Stimulated activated CD4-positive, alpha-beta T cell treated with anti-CD3 and anti-CD28 coated beads, Interleukin-2, amount 100 ng/mL, for 48 hours (primary cell): Measurements from ENCODE around the gene CCNDBP1.
"Not testable (repeated sequence)": the region's sequence is repeated elsewhere in the genome, so short reads cannot be mapped to it uniquely, and the experiment has no call there.

Experiments used
- DNase-seq, 2 donors: peaks; one replicate each; pipeline ENCODE4 v3.0.0-alpha.2; 2020

Gene CCNDBP1

GRCh38 chr15:43218908-43219706, 33.9 kb downstream of the CCNDBP1 start:
- no peak for DNase-seq

DNA sequence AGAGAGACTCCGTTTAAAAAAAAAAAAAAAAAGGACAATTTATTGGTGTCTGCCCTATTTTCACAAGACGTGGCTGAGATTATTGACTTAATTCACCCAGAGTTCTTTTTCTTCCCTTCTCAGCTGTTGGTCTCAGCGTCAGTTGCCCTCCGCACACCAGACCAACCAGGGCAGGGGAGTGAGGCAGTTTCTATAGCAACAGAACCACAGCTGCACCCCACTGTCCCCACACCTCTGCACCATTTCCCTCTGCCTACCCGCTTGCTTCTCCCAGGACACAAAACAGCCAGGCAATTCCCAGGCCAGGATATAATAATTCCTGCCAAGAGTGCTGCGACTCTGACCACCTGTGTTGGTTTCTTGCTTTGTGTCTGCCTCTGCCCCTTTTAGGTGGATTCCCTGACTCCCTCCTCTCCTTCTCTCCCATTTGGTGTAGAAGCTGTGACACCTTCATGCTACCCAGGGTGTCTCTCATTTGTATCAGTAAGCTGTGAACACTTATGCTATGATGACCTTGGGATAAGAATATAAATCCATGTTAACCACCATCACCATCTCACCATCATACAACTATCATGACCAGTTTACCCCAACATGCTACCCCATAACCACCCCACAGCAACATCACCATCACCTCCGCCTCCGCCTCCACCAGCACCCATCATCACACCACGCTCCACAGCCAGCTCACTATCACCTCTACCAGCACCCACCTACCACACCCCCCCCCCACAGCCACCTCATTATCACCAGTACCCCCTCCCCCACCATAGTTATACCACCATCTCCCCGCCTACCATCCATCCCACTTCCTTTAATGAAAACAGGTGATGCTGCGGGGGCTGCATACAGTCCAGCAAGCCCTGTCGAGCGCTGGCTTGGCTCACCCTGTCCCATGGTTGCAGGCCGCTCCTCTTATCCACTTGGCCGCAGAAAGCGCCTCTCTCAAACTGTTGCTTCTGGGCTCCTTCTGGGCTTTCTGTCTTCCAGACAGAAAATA, 35.0 kb downstream of the CCNDBP1 start:
- DNase-seq, result no peak

GRCh38 chr15:43220991-43221403, 35.8 kb downstream of the CCNDBP1 start, which contains the start of gene EPB42:
Gene EPB42 (minus strand): TSS chr15:43221018. CDS start chr15:43220825, 193 bp downstream.
- DNase-seq, result no peak

DNA sequence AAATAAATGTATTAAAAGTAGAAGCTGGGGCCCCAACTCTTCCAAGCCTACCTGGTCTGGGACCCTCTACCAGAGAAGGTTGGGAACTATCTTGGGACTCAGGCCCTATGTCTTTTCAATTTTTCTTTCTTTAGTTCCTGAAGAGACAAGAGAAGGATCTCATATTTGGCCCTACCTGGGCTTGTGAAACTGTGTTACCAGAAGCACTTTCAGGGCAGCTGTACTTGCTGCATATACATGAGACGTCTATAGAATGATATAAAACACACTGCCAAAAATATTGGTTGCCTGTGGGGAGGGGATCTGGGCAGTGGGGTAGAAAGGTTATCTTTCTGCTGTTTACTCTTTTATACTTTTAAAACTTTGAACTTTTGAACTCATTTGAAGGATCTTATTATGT, 36.2 kb downstream of the CCNDBP1 start:
- no peak for DNase-seq

DNA sequence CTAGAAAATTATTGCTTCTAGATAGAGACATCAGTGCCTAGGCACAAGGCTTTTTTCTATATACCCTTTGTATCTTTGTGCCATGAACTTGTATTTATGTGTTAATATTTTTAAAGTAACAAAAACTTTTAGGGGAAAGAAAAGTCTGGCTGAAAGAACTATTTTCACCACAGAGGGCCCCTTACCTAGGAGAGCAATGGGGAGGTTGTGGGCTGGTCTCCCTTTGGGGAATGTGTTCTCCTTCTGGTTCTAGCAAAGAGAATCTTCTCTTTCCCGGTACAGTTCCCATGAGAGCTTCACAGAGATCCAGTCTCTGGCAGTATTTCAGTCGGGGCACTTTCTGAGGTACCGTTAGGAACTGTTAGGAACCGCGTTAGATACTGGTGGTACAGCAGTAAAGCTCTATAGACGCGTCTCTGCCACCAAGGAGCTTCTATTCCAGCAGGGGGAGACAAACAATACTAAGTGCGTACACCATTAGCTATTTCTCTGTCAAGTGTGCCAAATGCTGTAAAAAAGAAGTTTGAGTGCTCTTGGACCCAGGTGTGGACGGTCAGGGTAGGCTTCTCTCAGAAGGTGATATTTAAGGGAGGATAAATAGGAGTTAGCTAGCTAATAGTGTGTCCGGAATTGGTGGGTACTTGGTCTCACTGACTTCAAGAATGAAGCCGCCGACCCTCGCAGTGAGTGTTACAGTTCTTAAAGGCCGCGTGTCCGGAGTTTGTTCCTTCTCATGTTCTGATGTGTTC, 40.2 kb downstream of the CCNDBP1 start:
- DNase-seq, result peak in 1 of 2 donors; percentile 30

DNA sequence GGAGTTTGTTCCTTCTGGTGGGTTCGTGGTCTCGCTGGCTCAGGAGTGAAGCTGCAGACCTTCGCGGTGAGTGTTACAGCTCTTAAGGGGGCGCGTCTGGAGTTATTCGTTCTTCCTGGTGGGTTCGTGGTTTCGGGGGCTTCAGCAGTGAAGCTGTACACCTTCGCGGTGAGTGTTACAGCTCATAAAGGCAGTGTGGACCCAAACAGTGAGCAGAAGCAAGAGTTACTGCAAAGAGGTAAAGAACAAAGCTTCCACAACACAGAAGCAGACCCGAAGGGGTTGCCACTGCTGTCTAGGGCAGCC, 40.7 kb downstream of the CCNDBP1 start:
- DNase-seq, result not testable (repeated sequence)

DNA sequence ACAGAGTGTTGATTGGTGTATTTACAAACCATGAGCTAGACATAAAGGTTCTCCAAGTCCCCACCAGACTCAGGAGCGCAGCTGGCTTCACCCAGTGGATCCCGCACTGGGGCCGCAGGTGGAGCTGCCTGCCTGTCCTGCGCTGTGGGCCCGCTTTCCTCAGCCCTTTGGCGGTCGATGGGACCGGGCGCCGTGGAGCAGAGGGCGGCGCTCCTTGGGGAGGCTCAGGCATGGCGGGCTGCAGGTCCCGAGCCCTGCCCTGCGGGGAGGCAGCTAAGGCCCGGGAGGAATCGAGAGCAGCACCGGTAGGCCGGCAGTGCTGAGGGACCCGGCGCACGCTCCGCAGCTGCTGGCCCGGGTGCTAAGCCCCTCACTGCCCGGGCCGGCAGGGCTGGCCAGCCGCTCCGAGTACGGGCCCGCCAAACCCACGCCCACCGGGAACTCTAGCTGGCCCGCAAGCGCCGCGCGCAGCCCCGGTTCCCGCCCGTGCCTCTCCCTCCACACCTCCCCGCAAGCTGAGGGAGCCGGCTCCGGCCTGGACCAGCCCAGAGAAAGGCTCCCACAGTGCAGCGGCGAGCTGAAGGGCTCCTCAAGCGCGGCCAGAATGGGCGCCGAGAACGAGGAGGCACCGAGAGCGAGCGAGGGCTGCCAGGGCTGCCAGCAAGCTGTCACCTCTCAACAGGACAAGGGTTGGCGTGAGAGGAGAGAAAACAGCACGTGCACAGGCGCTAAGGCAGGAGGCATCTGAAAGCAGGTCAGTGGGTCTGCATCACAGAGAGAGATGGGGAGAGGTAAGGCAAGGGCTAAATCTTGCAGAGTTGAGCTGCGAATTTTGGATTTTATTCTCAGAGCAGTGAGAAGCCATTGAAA, 41.5 kb downstream of the CCNDBP1 start:
- no peak for DNase-seq

GRCh38 chr15:43229977-43230376, 44.8 kb downstream of the CCNDBP1 start:
- DNase-seq, result no peak

DNA sequence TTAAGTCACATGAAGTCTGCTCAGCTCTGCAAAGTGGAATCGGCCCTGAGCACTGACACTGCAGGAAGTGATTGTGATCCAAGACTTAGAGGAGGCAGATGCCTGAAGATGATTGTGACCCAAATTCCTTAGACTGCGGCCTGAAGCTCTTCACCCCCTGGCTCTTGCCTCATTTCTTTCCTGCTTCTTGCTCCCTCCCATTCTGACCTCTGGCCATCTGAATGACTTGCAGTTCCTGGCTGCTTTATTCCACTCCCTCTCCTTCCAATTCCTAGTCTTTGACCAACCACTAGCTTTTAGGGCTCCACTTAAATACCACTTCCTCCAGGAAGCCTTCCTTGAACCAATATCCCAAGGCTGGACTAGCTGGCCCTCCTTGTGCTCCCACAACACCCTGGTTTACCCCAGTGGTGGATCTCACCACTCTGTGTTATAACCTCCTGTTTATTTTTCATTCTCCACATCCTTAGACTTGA, 45.5 kb downstream of the CCNDBP1 start:
- no peak for DNase-seq

DNA sequence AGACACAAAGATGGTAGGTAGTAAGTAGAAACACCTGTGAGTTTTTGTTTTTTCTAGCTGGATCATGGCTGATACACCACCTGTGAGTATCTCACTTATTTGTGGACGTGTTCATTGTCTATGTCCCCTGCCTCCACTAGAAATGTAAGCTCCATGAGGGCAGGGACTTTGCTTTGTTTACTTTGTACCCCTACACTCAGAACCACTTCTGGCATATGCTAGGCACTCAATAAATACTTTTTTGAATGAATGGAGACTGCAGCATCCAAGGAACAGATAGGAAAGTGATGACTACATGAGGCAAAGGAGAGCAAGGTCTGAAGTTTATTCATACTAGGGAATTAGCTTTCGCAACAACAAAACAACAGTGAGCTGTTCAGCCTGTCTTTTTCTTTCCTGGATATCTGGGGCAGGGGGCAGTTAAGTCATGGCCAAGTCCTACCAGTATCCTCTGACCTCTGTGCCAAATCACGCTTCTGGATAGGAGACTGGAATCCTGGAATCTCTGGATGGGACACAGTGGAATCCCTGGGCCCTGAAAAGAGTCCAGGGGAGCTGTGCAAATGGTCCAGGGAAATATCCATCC, 47.2 kb downstream of the CCNDBP1 start:
- DNase-seq, result no peak

DNA sequence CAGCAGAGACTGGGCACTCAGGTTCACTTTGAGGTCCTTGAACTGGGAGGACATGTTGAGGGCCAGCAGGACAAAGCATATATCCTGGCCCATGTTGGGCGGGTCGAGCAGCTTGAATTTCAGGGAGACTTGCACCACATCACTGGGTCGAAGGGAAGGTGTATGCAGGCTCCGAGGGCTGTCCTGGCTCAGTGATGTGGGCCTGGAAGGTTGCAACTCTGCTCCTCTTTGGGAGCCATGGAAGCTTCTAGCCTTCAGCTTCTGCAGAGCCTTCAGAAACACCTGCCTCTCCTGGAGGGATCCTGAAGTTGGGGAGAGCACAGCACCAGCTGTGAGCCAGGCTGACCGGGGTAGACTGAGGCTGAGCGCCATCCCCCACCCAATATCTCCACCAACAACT, 50.3 kb downstream of the CCNDBP1 start:
- DNase-seq, result no peak

DNA sequence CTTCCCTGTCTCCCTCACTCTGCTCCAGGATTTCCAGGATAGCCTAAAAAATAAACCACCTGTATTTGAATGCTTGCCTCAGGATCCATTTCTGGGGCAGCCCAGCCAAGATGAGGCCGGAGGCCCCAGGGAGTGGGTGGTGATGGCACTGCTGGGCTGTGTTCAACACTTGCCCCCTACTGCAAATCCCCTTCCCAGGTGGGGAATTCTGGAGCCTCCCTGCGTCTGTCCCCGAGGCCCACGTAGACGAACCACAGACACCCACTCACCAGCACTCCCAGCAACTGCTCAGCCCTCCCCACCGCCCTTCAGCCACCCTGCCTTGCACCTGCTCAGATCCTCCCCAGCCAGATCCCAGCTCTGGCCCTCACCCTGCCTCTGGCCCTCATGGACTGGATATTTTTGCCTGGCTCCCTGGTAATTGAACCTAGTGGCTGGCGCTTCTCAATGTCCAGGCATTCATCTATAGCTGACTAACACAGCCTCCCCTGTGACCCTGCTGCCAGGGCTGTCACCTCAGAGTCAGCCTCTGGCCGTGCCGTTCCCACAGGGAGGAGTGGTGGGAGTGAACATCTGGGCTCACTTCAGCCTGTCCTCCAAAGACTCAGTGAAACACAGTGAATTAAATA, 52.8 kb downstream of the CCNDBP1 start:
- no peak for DNase-seq

- DNase-seq, result no peak
These were observed 53.5 kb downstream of the CCNDBP1 start for GRCh38 chr15:43238671-43239131.

DNA sequence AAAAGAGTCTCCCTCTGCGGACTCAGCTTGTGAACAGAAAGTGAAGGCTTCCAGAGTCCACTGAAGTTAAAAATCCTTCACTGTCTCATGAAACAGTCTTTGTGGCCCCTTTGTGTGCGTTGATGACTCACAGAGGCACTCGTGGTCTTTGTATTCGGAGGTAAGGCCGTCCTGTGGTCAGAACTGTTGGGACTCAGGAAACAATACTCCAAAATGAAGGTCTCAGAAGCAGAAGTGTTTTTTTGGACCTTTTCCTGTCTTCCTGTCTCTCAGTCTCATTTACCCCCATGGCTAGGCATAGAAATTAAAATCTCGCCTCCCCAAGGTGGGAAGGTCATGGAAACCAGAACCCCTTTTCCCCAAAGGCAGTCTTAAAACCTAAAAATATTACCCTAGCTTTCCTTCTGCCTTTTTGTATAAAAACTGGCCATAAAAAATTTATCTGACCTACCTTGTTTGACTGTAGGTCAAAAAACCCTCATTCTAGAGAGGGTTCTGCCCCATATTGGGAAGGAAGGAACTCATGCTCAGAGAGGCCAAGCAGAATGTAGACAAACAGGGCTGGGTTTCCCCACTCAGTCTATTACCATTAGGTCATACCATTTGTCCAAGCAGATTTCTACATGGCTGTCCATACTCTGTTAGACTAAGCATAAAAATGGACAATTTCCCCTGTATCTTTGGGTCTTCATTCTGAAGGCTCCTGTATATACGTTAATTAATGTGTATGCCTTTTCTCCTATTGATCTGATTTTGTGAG, 54.7 kb downstream of the CCNDBP1 start:
- no peak for DNase-seq

DNA sequence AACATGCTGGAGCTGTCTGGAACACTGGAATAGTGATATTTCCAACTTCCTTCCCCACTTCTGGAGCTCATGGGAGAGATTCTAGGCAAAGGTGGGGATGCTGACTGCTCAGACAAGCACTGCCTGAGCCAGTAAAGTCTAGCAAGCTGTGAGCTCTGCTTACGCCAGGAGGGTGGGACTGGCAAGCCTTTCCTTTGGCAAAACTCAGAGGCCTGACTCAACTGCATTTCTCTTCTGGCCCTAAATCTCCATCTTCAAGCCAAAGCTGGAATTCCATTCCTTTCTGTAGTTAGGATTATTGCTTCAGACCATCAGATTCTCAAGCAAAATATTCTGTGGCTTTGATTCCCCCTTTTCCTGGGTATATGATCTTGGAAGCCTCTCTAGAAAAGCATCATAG, 55.9 kb downstream of the CCNDBP1 start:
- DNase-seq, result no peak

- no peak for DNase-seq
These were observed 57.4 kb downstream of the CCNDBP1 start for GRCh38 chr15:43242616-43243015.

DNA sequence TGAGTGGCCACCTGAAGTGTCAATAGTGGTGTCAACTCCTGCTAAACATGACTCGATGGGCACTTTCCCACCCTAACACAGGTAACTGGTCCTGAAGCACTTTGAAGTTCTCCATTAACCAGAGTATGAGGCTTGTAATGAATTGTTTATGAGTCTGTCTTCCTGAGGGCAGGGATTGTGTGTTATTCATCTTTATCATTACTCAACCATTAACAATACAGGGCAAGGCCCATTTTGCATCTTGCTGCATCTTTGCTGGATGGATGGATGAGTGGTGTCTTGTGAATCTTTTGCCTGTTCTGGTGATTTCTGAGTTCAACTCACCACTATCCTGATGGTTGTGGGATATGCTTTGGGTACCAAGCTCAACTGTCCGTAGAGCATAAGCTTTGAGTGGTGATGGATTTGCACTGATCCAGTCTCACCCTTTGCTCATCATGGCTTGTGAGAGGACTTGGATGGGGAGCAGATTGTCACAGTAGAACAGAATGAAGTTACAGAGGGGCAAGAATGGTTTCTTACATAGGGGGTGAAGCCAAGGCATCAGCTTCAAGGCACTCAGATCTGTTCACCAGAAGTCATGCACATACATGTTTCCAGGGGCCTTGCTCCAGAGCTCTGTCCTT, 57.9 kb downstream of the CCNDBP1 start:
- no peak for DNase-seq

- no peak for DNase-seq
These were observed 58.9 kb downstream of the CCNDBP1 start for GRCh38 chr15:43244092-43244491.

DNA sequence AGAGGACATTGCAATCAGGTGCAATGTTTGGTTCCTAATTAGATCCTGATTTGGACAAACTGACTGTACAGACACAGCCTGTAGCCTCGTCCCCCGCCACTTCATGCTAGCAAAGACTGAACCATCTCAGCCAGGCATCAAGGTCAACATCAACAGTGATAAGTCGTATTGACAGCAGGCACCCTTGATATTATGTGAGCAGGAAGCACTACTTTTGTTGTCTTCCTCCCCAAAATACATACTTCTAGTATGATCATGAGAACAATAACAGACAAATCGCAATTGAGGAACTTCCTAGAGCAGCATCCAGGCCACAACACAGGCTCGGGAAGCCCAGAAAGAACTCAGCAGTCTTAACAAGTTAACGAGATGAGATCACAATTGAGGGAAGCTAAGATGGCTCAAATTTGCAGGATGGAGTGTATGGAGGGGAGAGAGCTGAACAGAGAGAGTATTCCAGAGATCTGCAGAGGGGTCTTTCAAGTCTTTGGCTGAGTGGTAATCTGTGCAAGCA, 61.1 kb downstream of the CCNDBP1 start:
- no peak for DNase-seq
